ENCODE data around the gene ZFTA.

Gene ZFTA

GRCh38 chr11:63719987-63720386 is 48.6 kb downstream of the ZFTA start:
- DNase-seq (ENCODE audit: low read depth): no peak
- H3K4me3 ChIP-seq (ENCODE audit: low read length): no peak overlapping the region
- no peak for TF ChIP-seq CTCF (conservative IDR thresholded peaks at IDR 0.05; ENCODE audit: low read length)

- no peak for TF ChIP-seq CTCF (conservative IDR thresholded peaks at IDR 0.05; ENCODE audit: low read length)
- no peak overlapping the region for H3K4me3 ChIP-seq (ENCODE audit: low read length)
- DNase-seq (ENCODE audit: low read depth): no peak
Measured at GRCh38 chr11:63719001-63719400, 49.6 kb downstream of the ZFTA start.
